ENCODE data around the gene KRT33B.

GRCh38 chr17:41340494-41340893, 29.1 kb downstream of the KRT33B start:
- TF ChIP-seq RNF2 (IDR thresholded peaks at IDR 0.05; ENCODE audit: borderline replicate concordance, low read depth, low read length, missing control alignments, poor library complexity, severe bottlenecking): no peak
- TF ChIP-seq TAF1 (IDR thresholded peaks at IDR 0.05; ENCODE audit: low read depth, low read length): no peak
- TF ChIP-seq JUND (IDR thresholded peaks at IDR 0.05; ENCODE audit: low read length): no peak
- TF ChIP-seq, protein P1, sequence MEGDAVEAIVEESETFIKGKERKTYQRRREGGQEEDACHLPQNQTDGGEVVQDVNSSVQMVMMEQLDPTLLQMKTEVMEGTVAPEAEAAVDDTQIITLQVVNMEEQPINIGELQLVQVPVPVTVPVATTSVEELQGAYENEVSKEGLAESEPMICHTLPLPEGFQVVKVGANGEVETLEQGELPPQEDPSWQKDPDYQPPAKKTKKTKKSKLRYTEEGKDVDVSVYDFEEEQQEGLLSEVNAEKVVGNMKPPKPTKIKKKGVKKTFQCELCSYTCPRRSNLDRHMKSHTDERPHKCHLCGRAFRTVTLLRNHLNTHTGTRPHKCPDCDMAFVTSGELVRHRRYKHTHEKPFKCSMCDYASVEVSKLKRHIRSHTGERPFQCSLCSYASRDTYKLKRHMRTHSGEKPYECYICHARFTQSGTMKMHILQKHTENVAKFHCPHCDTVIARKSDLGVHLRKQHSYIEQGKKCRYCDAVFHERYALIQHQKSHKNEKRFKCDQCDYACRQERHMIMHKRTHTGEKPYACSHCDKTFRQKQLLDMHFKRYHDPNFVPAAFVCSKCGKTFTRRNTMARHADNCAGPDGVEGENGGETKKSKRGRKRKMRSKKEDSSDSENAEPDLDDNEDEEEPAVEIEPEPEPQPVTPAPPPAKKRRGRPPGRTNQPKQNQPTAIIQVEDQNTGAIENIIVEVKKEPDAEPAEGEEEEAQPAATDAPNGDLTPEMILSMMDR (IDR thresholded peaks at IDR 0.05; ENCODE audit: control extremely low read depth in 1 of 3, insufficient read depth in 1 of 3, low read depth in 1 of 3, low read length in 3 of 3): no peak
